Skeletal muscle satellite cell (primary cell): ENCODE measurements around the gene KLRC2. TPM values are rescaled to one million over a fixed set of nuclear protein-coding genes. Genes with fewer than 3 reads are reported as not detected.
A peak's percentile ranks its signal among the peaks of the same experiment; 100 is the strongest.
"Not testable (repeated sequence)": the region's sequence is repeated elsewhere in the genome, so short reads cannot be mapped to it uniquely, and the experiment has no call there.

Experiments used
- H3K27me3 ChIP-seq: 2 replicates; pipeline ENCODE4 v1.7.0; 2013; ENCODE audit warnings: low read length; ENCODE audit not compliant: control insufficient read depth, insufficient read depth
- H3K36me3 ChIP-seq: 2 replicates; pipeline ENCODE4 v1.7.0; 2013; ENCODE audit warnings: mild to moderate bottlenecking, control low read depth, low read length; ENCODE audit not compliant: insufficient read depth
- H3K4me1 ChIP-seq: 2 replicates; pipeline ENCODE4 v1.7.0; 2013; ENCODE audit warnings: low read length; ENCODE audit not compliant: control insufficient read depth, insufficient read depth
- H3K4me2 ChIP-seq: 2 replicates; pipeline ENCODE4 v1.7.0; 2013; ENCODE audit warnings: mild to moderate bottlenecking, low read length
- H3K4me3 ChIP-seq: 2 replicates; pipeline ENCODE4 v1.7.0; 2013; ENCODE audit warnings: low read length
- H3K9ac ChIP-seq: 2 replicates; pipeline ENCODE4 v1.7.0; 2013; ENCODE audit warnings: mild to moderate bottlenecking, low read depth, low read length, moderate library complexity
- H3K9me3 ChIP-seq: replicated peaks from 2 replicates; pipeline ENCODE4 v1.7.0; 2013; ENCODE audit warnings: mild to moderate bottlenecking, control low read depth, low read length
- total RNA-seq: library from RNA; depleted of rRNA; stranded (reverse); fragments of >200 nt; gene quantifications from 2 replicates; pipeline ENCODE4 v1.2.3, GENCODE V29; 2012; rRNA removed

Gene KLRC2
- total RNA-seq: 0.51 TPM in 1 of 2 replicates, not detected in the other

DNA sequence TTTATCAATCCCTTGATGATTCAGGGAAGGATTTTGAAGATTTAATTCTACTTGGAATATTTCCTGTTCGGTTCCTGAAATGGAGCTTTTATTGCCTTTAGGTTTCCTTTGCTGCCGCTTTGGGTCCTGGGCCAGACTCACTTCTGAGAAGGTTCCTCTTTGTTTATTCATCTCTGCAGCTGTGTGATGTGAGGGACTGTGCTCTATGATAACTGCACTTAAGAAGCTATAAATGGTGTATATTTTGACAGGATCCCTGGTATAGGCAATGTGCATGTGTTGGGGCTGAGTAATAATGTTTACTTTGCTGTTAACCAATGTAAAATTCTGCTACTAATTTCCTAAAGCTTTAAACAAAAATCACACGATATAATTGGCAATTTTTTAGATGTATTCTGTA lies at the start of gene KLRC2:
Gene KLRC2, minus strand, starts transcription at position 195 of the 400 bp plus-strand sequence. Its CDS starts 24 bp downstream, at position 171.
- not testable (repeated sequence) for H3K4me3 ChIP-seq, H3K9ac ChIP-seq, H3K9me3 ChIP-seq, H3K27me3 ChIP-seq, H3K4me1 ChIP-seq, H3K36me3 ChIP-seq
- peak within 1 kb of the TSS; percentile 25 for H3K4me2 ChIP-seq

GRCh38 chr12:10481901-10482300 lies 46.1 kb upstream of the KLRC2 start:
- not testable (repeated sequence) for H3K4me1 ChIP-seq, H3K9ac ChIP-seq, H3K27me3 ChIP-seq, H3K4me3 ChIP-seq, H3K36me3 ChIP-seq, H3K4me2 ChIP-seq, H3K9me3 ChIP-seq

- H3K27me3 ChIP-seq, H3K9me3 ChIP-seq, H3K36me3 ChIP-seq, H3K4me3 ChIP-seq, H3K4me2 ChIP-seq, H3K4me1 ChIP-seq, H3K9ac ChIP-seq: not testable (repeated sequence)
Observed at GRCh38 chr12:10472808-10473207, 37.0 kb upstream of the KLRC2 start.

GRCh38 chr12:10469701-10470100 lies 33.9 kb upstream of the KLRC2 start:
- H3K4me1 ChIP-seq: no peaks in the 10 kb centered on the region
- H3K9ac ChIP-seq: no peak overlapping the region
- H3K4me2 ChIP-seq: no peak overlapping the region
- H3K27me3 ChIP-seq: no peaks in the 10 kb centered on the region
- no peaks in the 10 kb centered on the region for H3K9me3 ChIP-seq
- no peaks in the 10 kb centered on the region for H3K36me3 ChIP-seq
- no peak overlapping the region for H3K4me3 ChIP-seq

GRCh38 chr12:10466311-10466710 lies 30.5 kb upstream of the KLRC2 start:
- Histone ChIP-seq H3K9ac (no peak overlapping the region), H3K9me3 (no peaks in the 10 kb centered on the region), H3K4me1 (no peaks in the 10 kb centered on the region), H3K4me3 (no peak overlapping the region), H3K27me3 (no peaks in the 10 kb centered on the region), H3K4me2 (no peak overlapping the region), H3K36me3 (no peaks in the 10 kb centered on the region)

- H3K36me3 ChIP-seq: no peaks in the 10 kb centered on the region
- H3K27me3 ChIP-seq: no peaks in the 10 kb centered on the region
Observed at GRCh38 chr12:10457760-10458159, 21.9 kb upstream of the KLRC2 start.

DNA sequence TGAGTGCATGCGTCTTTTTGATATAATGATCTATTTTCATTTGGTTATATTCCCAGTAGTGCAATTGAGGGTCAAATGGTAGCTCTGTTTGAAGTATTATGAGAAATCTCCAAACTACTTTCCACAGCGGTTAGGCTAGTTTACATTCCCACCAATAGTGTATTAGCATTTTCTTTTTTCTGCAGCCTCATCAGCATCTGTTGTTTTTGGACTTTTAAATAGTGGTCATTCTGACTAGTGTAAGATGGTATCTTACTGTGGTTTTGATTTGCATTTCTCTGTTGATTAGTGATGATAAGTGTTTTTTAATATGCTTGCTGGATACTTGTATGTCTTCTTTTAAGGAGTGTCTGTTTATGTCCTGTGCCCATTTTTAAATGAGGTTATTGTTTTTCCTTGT lies 21.0 kb upstream of the KLRC2 start:
- no peak overlapping the region for H3K4me3 ChIP-seq
- no peaks in the 10 kb centered on the region for H3K27me3 ChIP-seq
- H3K4me2 ChIP-seq: no peak overlapping the region
- no peak overlapping the region for H3K9ac ChIP-seq
- H3K36me3 ChIP-seq: no peaks in the 10 kb centered on the region
- H3K4me1 ChIP-seq: peaks cover 6% of the 10 kb centered on the region
- peaks cover 3% of the 10 kb centered on the region for H3K9me3 ChIP-seq

More at GRCh38 chr12:10457760-10458159, 21.9 kb upstream of the KLRC2 start:
- H3K9ac ChIP-seq: no peak overlapping the region
- no peak overlapping the region for H3K4me2 ChIP-seq
- H3K4me1 ChIP-seq: peaks cover 6% of the 10 kb centered on the region
- no peak overlapping the region for H3K4me3 ChIP-seq
- H3K9me3 ChIP-seq: peaks cover 3% of the 10 kb centered on the region

GRCh38 chr12:10455766-10456165 lies 20.0 kb upstream of the KLRC2 start:
- Histone ChIP-seq H3K9ac (no peak overlapping the region), H3K27me3 (no peaks in the 10 kb centered on the region), H3K36me3 (no peaks in the 10 kb centered on the region), H3K9me3 (peaks cover 3% of the 10 kb centered on the region), H3K4me3 (no peak overlapping the region), H3K4me1 (peaks cover 6% of the 10 kb centered on the region), H3K4me2 (no peak overlapping the region)

DNA sequence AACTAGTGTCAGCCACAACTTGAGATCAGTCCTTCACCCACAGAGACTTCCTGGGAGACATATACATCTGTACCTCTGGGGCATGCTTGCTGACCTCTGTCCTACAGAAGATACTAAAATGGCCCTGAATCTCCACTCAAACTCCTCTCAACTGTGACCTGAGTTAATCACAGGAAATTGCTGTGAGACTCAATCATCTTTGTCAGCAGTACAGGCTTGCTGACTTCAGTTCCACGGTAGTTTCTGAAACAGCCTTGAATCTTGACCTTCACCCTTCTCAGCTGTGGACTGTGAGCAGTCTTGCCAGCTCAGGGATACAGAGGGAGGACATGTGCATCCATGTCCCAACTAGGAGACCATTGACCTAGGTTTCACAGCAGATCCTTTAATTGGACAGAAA lies 18.7 kb upstream of the KLRC2 start:
- Histone ChIP-seq H3K4me3 (no peak overlapping the region), H3K4me2 (no peak overlapping the region), H3K9ac (no peak overlapping the region), H3K36me3 (no peaks in the 10 kb centered on the region), H3K27me3 (no peaks in the 10 kb centered on the region), H3K9me3 (peaks cover 3% of the 10 kb centered on the region), H3K4me1 (peaks cover 6% of the 10 kb centered on the region)

- H3K9me3 ChIP-seq: peaks cover 3% of the 10 kb centered on the region
- no peak within 1 kb of the TSS for H3K4me3 ChIP-seq
- no peaks in the 10 kb centered on the region for H3K27me3 ChIP-seq
- no peak within 1 kb of the TSS for H3K4me2 ChIP-seq
- no peaks in the 10 kb centered on the region for H3K36me3 ChIP-seq
- H3K9ac ChIP-seq: no peak within 1 kb of the TSS
- peaks cover 6% of the 10 kb centered on the region for H3K4me1 ChIP-seq
Observed at GRCh38 chr12:10453156-10453555, 17.3 kb upstream of the KLRC2 start, which contains the start of gene KLRC1. Gene KLRC1, minus strand, starts transcription at chr12:10453377. Its CDS starts 2,221 bp downstream, at chr12:10451156.

DNA sequence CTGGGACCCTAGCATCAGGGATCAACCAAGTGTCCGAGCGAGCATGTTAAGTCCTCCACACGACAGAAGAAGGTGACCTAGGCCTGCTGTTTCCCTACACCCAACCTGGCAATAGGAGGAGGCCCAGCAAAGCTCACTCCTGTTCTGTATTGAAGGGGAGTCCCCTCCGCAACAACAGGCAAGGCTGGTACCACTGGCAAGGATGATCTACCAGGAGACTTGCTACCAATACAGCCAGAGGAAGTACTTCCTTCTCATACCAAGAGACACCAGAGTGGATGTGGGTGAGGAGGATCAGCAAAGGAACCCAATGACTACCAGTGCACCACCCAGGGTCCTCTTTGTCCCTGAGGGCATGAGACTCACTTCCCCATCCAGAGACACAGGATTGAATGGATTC lies 12.4 kb upstream of the KLRC2 start:
- Histone ChIP-seq H3K4me1 (no peaks in the 10 kb centered on the region), H3K4me3 (no peak overlapping the region), H3K9ac (no peak overlapping the region), H3K27me3 (no peaks in the 10 kb centered on the region), H3K36me3 (no peaks in the 10 kb centered on the region), H3K4me2 (no peak overlapping the region), H3K9me3 (no peaks in the 10 kb centered on the region)

DNA sequence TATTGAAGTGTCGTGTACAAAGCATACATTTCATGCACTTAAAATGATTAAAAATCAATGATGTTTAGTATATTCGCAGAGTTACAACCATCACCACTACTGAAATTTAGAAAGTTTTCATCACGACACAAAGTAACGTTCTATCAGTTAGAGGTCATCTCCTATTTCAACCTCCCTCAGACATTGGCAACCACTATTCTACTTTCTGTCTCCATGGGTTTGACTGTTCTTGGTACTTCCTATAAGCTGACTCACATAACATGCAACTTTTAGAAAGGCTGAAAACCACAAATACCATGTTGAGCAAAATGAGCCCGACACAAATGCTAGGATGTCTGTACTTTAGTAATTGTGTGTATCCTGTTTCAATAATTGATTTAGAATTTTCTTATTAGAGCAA lies 10.2 kb upstream of the KLRC2 start:
- H3K9me3 ChIP-seq, H3K4me1 ChIP-seq, H3K36me3 ChIP-seq, H3K4me3 ChIP-seq, H3K9ac ChIP-seq, H3K27me3 ChIP-seq, H3K4me2 ChIP-seq: not testable (repeated sequence)
